HCT116 (cell line): Measurements from ENCODE around the gene CFAP57. TPM values are rescaled to one million over a fixed set of nuclear protein-coding genes. Genes with fewer than 3 reads are reported as not detected.
A peak's percentile ranks its signal among the peaks of the same experiment; 100 is the strongest.

ENCODE experiments used
- ATAC-seq: fragments of 200-7000 bp; cut with Tn5 transposase; 2 replicates; pipeline ENCODE4 v1.9.1; 2020; ENCODE audit warnings: mild to moderate bottlenecking, moderate library complexity
- BruUV-seq: library from RNA; stranded (reverse); fragments of 400-500 nt; replicated peaks from 2 replicates; lab custom pipeline; 2021; lab: Mats Ljungman, UMichigan
- CTCF ChIA-PET: fragments of 300-600 bp; sonication (Branson Sonifier 250); formaldehyde crosslinking; loops from one replicate; lab custom pipeline; 2021; ENCODE audit warnings: antibody characterized with exemption; lab: Charles Lee
- POLR2A ChIA-PET: fragments of 300-600, 350-600 bp; sonication (Branson Sonifier 250); formaldehyde crosslinking; loops from one replicate; lab custom pipeline; 2021; ENCODE audit warnings: antibody characterized with exemption; lab: Charles Lee
- RAD21 ChIA-PET, 2 experiments: fragments of 300-600 bp; sonication (Branson Sonifier 250); formaldehyde crosslinking; loops; one replicate each; lab custom pipeline; 2023; ENCODE audit warnings: low total read pairs in 2 of 2; ENCODE audit not compliant: uncharacterized antibody in 2 of 2, unreplicated experiment in 2 of 2, low non-redundant PET in 1 of 2; lab: Charles Lee
- DNase-seq: peaks from one replicate; pipeline ENCODE4 v3.0.0-alpha.2; 2010; ENCODE audit warnings: low read depth, low spot score
- H2AFZ ChIP-seq: fragments of 200-600 bp; shearing (Covaris generic), sonication (generic); 2 replicates; pipeline ENCODE4 v1.6.1; 2017; ENCODE audit warnings: low read depth, mixed run types, mixed read lengths, antibody characterized with exemption, low read length; ENCODE audit not compliant: poor library complexity, severe bottlenecking
- H3K27ac ChIP-seq: 2 replicates; pipeline ENCODE4 v1.5.1; 2012; ENCODE audit warnings: low read depth, low read length
- H3K27me3 ChIP-seq: fragments of 200-600 bp; sonication (generic); 2 replicates; pipeline ENCODE4 v1.6.1; 2016; ENCODE audit warnings: mixed run types, low read length, mixed read lengths; ENCODE audit not compliant: insufficient read depth
- H3K36me3 ChIP-seq, 2 experiments: fragments of 200-500 bp in 1 of 2; fragments of 200-600 bp in 1 of 2; sonication (Bioruptor generic) in 1 of 2; sonication (generic) in 1 of 2; 2 replicates each; pipeline versions ENCODE4 v1.5.1 to v1.6.1; 2014 to 2016; ENCODE audit warnings: low read length in 2 of 2, inconsistent platforms in 1 of 2, mixed read lengths in 1 of 2, mixed run types in 1 of 2; ENCODE audit not compliant: insufficient read depth in 2 of 2, control insufficient read depth in 1 of 2
- H3K4me1 ChIP-seq, 2 experiments: fragments of 200-600 bp in 1 of 2; sonication (generic) in 1 of 2; 2 replicates each; pipeline versions ENCODE4 v1.5.1 to v1.6.1; 2012 to 2017; ENCODE audit warnings: low read length in 2 of 2, inconsistent platforms in 1 of 2, mild to moderate bottlenecking in 1 of 2, mixed read lengths in 1 of 2, mixed run types in 1 of 2, moderate library complexity in 1 of 2; ENCODE audit not compliant: insufficient read depth in 2 of 2, control insufficient read depth in 1 of 2
- H3K4me2 ChIP-seq: fragments of 200-600 bp; sonication (generic); 2 replicates; pipeline ENCODE4 v1.6.1; 2017; ENCODE audit warnings: mixed run types, low read length, mixed read lengths
- H3K4me3 ChIP-seq, 2 experiments: fragments of 200-600 bp in 1 of 2; sonication (generic) in 1 of 2; replicated peaks in 1 of 2; 2 replicates each; pipeline ENCODE4 v1.5.1; 2011 to 2016; ENCODE audit warnings: low read length in 2 of 2, control low read depth in 1 of 2, low read depth in 1 of 2, mild to moderate bottlenecking in 1 of 2, mixed read lengths in 1 of 2, mixed run types in 1 of 2
- H3K79me2 ChIP-seq: fragments of 200-600 bp; sonication (generic); 2 replicates; pipeline ENCODE4 v1.6.1; 2017; ENCODE audit warnings: mild to moderate bottlenecking, mixed run types, low read length, moderate library complexity, mixed read lengths; ENCODE audit not compliant: insufficient read depth
- H3K9ac ChIP-seq: fragments of 200-600 bp; sonication (generic); 2 replicates; pipeline ENCODE4 v1.6.1; 2016; ENCODE audit warnings: low read length, mixed read lengths
- H3K9me2 ChIP-seq: fragments of 200-600 bp; sonication (generic), shearing (Covaris generic); 2 replicates; pipeline ENCODE4 v1.6.1; 2017; ENCODE audit warnings: mixed run types, mild to moderate bottlenecking, moderate library complexity; ENCODE audit not compliant: insufficient read depth
- H3K9me3 ChIP-seq, 2 experiments: fragments of 200-500 bp in 1 of 2; fragments of 200-600 bp in 1 of 2; sonication (Bioruptor generic) in 1 of 2; sonication (generic) in 1 of 2; 2 replicates each; pipeline ENCODE4 v1.6.1; 2014 to 2017; ENCODE audit warnings: low read length in 2 of 2, mixed read lengths in 2 of 2, inconsistent platforms in 1 of 2, low read depth in 1 of 2, mild to moderate bottlenecking in 1 of 2, mixed run types in 1 of 2, moderate library complexity in 1 of 2; ENCODE audit not compliant: control insufficient read depth in 1 of 2, insufficient read depth in 1 of 2
- H4K20me1 ChIP-seq: fragments of 200-600 bp; sonication (generic), shearing (Covaris generic); 2 replicates; pipeline ENCODE4 v1.6.1; 2017; ENCODE audit warnings: mixed run types, mild to moderate bottlenecking, moderate library complexity; ENCODE audit not compliant: insufficient read depth
- CEBPB ChIP-seq: IDR thresholded peaks from 2 replicates; pipeline ENCODE4 v1.6.1; 2012; ENCODE audit warnings: low read depth
- FOSL1 ChIP-seq: IDR thresholded peaks from 2 replicates; pipeline ENCODE4 v1.6.1; 2012; ENCODE audit warnings: low read depth
- RAD21 ChIP-seq: IDR thresholded peaks from 2 replicates; pipeline ENCODE4 v1.6.1; 2012; ENCODE audit warnings: low read depth, mild to moderate bottlenecking
- REST ChIP-seq: IDR thresholded peaks from 2 replicates; pipeline ENCODE4 v1.6.1; 2012; ENCODE audit warnings: low read depth
- SRF ChIP-seq: IDR thresholded peaks from 2 replicates; pipeline ENCODE4 v1.6.1; 2012; ENCODE audit warnings: low read depth
- YY1 ChIP-seq: IDR thresholded peaks from 2 replicates; pipeline ENCODE4 v1.6.1; 2011; ENCODE audit warnings: low read length, low read depth, moderate library complexity, mild to moderate bottlenecking; ENCODE audit not compliant: insufficient replicate concordance; ENCODE audit errors: extremely low read depth
- ZNF274 ChIP-seq: fragments of 200-500 bp; sonication (Bioruptor generic); IDR thresholded peaks from 2 replicates; pipeline ENCODE4 v1.6.1; 2014; ENCODE audit warnings: mild to moderate bottlenecking, low read depth, low read length, inconsistent platforms
- intact Hi-C: fragments of 100-400 bp; cut with micrococcal nuclease; formaldehyde crosslinking; loops from 2 replicates; pipeline ENCODE4 v1.10.0; 2022
- total RNA-seq: library from RNA; stranded (reverse); gene quantifications from one replicate; pipeline ENCODE4 v1.2.1, GENCODE V29; 2021; ENCODE audit not compliant: unreplicated experiment
- TF ChIP-seq, protein P1 (sequence below), 3 experiments: fragments of 200-600 bp in 1 of 3; sonication (generic) in 1 of 3; IDR thresholded peaks in 2 of 3; conservative IDR thresholded peaks in 1 of 3; 2 replicates each; pipeline ENCODE4 v1.5.1; 2012 to 2017; ENCODE audit warnings: low read depth in 2 of 3, low read length in 2 of 3, antibody characterized with exemption in 1 of 3, borderline replicate concordance in 1 of 3, control low read depth in 1 of 3, mild to moderate bottlenecking in 1 of 3, mixed read lengths in 1 of 3, mixed run types in 1 of 3, moderate library complexity in 1 of 3; ENCODE audit not compliant: insufficient read depth in 1 of 3

The CFAP57 gene
- total RNA-seq, 1 experiment from 2014 or later = 0.49 TPM

DNA sequence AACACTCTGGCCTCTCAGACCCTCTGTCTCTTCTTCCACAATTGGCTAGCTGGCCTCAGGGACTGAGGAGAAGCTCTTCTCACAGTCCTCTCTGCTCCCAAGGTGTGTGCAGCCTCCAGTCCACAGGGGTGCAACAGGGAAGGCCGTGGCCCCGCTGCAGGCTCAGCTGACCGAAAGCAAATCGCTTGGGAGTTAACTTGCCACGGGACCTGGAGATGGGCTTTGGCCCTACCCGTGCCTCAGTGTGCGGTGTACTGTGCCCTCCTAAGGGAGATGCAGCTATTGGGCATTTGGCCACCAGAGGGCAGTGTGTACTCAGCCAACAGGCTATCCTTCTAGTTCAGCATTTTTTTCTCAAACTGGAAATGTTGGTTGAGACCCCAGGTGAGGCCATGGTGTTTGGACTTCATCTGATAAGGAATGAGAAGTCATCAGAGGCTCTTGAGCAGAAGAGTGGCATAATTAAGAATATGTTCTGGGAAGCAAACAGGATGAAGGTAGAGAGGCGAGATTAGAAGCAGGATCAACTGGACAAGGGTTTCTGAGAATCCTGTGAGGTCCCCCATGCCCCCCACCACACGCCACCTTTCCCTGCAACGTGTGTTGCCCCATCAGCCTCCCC lies 55.1 kb downstream of the CFAP57 start:
- H2AFZ ChIP-seq = no peak overlapping the region
- no peak for TF ChIP-seq CEBPB
- peak; percentile 25 for TF ChIP-seq YY1
- TF ChIP-seq, protein P1, sequence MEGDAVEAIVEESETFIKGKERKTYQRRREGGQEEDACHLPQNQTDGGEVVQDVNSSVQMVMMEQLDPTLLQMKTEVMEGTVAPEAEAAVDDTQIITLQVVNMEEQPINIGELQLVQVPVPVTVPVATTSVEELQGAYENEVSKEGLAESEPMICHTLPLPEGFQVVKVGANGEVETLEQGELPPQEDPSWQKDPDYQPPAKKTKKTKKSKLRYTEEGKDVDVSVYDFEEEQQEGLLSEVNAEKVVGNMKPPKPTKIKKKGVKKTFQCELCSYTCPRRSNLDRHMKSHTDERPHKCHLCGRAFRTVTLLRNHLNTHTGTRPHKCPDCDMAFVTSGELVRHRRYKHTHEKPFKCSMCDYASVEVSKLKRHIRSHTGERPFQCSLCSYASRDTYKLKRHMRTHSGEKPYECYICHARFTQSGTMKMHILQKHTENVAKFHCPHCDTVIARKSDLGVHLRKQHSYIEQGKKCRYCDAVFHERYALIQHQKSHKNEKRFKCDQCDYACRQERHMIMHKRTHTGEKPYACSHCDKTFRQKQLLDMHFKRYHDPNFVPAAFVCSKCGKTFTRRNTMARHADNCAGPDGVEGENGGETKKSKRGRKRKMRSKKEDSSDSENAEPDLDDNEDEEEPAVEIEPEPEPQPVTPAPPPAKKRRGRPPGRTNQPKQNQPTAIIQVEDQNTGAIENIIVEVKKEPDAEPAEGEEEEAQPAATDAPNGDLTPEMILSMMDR (IDR thresholded peaks at IDR 0.05 in 2 of 3, conservative IDR thresholded peaks at IDR 0.05 in 1 of 3; ENCODE audit: borderline replicate concordance in 1 of 3, insufficient read depth in 1 of 3, low read depth in 2 of 3, low read length in 2 of 3) = peak; percentile 86 to 96 (median 89)
- TF ChIP-seq FOSL1 = no peak
- TF ChIP-seq SRF = no peak
- no peak for TF ChIP-seq ZNF274
- TF ChIP-seq REST = no peak
- peak; percentile 99 for TF ChIP-seq RAD21
- H3K4me1 ChIP-seq = peaks cover 0 to 20% of the 10 kb centered on the region in 2 experiments; a peak in 2 of 4 replicates
- intact Hi-C loops = loop anchor here (1.0 to 10.0 kb wide), 4 partner anchors 156 to 808 kb away; partner anchors contain the start of gene SLC6A9
- RAD21 ChIA-PET = interaction anchor here (0.5 to 1.6 kb wide), 8 partner anchors 20 to 821 kb away, joined by 3 to 13 read pairs (median 3); partner anchors contain the start of gene HYI (in 1 of the 2)
- no peaks in the 10 kb centered on the region for H3K9me2 ChIP-seq
- H3K9me3 ChIP-seq = no peaks in the 10 kb centered on the region
- peak; percentile 97 for ATAC-seq
- no peaks in the 10 kb centered on the region for H4K20me1 ChIP-seq
- no peak overlapping the region for H3K4me3 ChIP-seq
- H3K79me2 ChIP-seq = no peaks in the 10 kb centered on the region
- DNase-seq = peak; percentile 66
- H3K27ac ChIP-seq = no peak overlapping the region
- no peak overlapping the region for H3K9ac ChIP-seq
- H3K4me2 ChIP-seq = peak overlapping the region; percentile 48
- BruUV-seq = no TSS peak
- CTCF ChIA-PET = interaction anchor here (0.6 to 3.6 kb wide), 21 partner anchors 9 to 707 kb away, joined by 3 to 51 read pairs (median 4); partner anchors contain the start of genes C1orf210, CDC20, ELOVL1 and KDM4A
- H3K27me3 ChIP-seq = no peaks in the 10 kb centered on the region
- POLR2A ChIA-PET = interaction anchor here (0.9 kb wide), 2 partner anchors 131 to 141 kb away, joined by 3 to 4 read pairs; partner anchors contain the start of genes CDC20 and ELOVL1
- H3K36me3 ChIP-seq = no peaks in the 10 kb centered on the region
